Activated B cell treated with CpG ODN at 0.5 μM for 24 hours (primary cell): Measurements from ENCODE around the gene ATP12A. TPM values are rescaled to one million over a fixed set of nuclear protein-coding genes. Genes with fewer than 3 reads are reported as not detected.

Experiments used
- ATAC-seq: fragments of 200-7000 bp; cut with Tn5 transposase; one replicate; pipeline ENCODE4 v1.10.0; 2021; ENCODE audit warnings: low read depth, mild to moderate bottlenecking, moderate library complexity
- CTCF ChIA-PET: fragments of 350-600 bp; sonication (Branson Sonifier 250); formaldehyde crosslinking; loops from one replicate; lab custom pipeline; 2021; ENCODE audit warnings: antibody characterized with exemption; lab: Charles Lee
- POLR2A ChIA-PET: fragments of 350-600 bp; sonication (Branson Sonifier 250); formaldehyde crosslinking; loops from one replicate; lab custom pipeline; 2021; ENCODE audit warnings: antibody characterized with exemption; lab: Charles Lee
- DNase-seq: peaks from one replicate; pipeline ENCODE4 v3.0.0; 2022
- H3K27ac Mint-ChIP-seq: one replicate; pipeline ENCODE4 v1.8.0; 2020; ENCODE audit warnings: mixed read lengths
- H3K27me3 Mint-ChIP-seq: one replicate; pipeline ENCODE4 v1.8.0; 2021; ENCODE audit warnings: mixed read lengths
- H3K36me3 Mint-ChIP-seq: one replicate; pipeline ENCODE4 v1.8.0; 2021; ENCODE audit warnings: low read depth, mixed read lengths
- H3K4me1 Mint-ChIP-seq: one replicate; pipeline ENCODE4 v1.8.0; 2021; ENCODE audit warnings: mixed read lengths
- H3K4me3 Mint-ChIP-seq: one replicate; pipeline ENCODE4 v1.8.0; 2020; ENCODE audit warnings: mild to moderate bottlenecking, mixed read lengths
- H3K9me3 Mint-ChIP-seq: one replicate; pipeline ENCODE4 v1.8.0; 2020; ENCODE audit warnings: mixed read lengths
- intact Hi-C: fragments of 100-400 bp; cut with micrococcal nuclease; formaldehyde crosslinking; loops from one replicate; pipeline ENCODE4 v1.15.1; 2024
- total RNA-seq: library from RNA; stranded (reverse); gene quantifications from 2 replicates; pipeline ENCODE4 v1.2.3, GENCODE V29; 2022
- TF ChIP-seq, protein P1 (sequence below): fragments of 200-600 bp; IDR thresholded peaks from one replicate; pipeline ENCODE4 v1.8.0; 2022; ENCODE audit warnings: antibody characterized with exemption, mild to moderate bottlenecking

Gene ATP12A
- total RNA-seq, 1 donor from 2014 or later, result not detected

DNA sequence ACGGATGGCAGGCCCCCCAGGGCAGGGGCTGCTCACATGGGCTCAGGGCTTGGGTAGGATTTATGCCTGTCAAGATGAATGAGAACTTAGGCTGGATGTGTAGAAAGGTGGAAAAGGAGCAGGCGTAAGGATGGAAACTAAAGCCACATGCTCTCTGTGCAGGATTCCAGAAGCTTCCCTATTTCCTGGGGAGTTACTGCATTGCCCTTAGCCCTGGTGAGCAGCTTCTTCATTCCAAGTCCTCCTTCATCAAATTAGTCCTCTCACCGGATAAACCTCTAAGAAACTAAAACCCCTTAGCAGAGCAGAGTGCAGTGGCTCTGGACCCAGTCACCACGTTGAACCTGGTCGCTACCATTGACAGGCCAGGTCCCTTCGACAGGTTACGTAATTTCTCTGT is 7.4 kb downstream of the ATP12A start:
- Mint-ChIP-seq H3K27ac (no peak overlapping the region), H3K9me3 (no peaks in the 10 kb centered on the region), H3K36me3 (no peaks in the 10 kb centered on the region), H3K4me1 (peaks cover 13% of the 10 kb centered on the region), H3K27me3 (peaks cover 29% of the 10 kb centered on the region), H3K4me3 (no peak overlapping the region)
- TF ChIP-seq, protein P1, sequence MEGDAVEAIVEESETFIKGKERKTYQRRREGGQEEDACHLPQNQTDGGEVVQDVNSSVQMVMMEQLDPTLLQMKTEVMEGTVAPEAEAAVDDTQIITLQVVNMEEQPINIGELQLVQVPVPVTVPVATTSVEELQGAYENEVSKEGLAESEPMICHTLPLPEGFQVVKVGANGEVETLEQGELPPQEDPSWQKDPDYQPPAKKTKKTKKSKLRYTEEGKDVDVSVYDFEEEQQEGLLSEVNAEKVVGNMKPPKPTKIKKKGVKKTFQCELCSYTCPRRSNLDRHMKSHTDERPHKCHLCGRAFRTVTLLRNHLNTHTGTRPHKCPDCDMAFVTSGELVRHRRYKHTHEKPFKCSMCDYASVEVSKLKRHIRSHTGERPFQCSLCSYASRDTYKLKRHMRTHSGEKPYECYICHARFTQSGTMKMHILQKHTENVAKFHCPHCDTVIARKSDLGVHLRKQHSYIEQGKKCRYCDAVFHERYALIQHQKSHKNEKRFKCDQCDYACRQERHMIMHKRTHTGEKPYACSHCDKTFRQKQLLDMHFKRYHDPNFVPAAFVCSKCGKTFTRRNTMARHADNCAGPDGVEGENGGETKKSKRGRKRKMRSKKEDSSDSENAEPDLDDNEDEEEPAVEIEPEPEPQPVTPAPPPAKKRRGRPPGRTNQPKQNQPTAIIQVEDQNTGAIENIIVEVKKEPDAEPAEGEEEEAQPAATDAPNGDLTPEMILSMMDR, result no peak
- intact Hi-C loops, result no loop called here
- DNase-seq, result no peak
- ChIA-PET CTCF (no interaction called here), POLR2A (no interaction called here)
- no peak for ATAC-seq

DNA sequence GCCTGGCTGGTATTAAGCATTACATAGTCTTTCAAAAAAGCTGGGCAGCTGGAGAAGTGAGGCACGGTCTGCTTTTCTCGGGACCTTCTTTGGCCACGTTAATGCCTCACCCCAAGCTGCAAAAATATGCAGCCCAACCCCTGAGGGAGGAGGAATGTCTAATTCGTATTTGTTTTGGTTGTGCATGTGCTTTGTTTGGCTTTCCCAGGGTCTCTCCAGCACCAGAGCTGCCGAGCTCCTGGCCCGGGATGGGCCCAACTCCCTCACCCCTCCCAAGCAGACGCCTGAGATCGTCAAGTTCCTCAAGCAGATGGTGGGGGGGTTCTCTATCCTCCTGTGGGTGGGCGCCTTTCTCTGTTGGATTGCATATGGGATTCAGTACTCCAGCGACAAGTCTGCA is 7.9 kb downstream of the ATP12A start:
- POLR2A ChIA-PET, result no interaction called here
- no peak overlapping the region for H3K4me3 Mint-ChIP-seq
- peaks cover 32% of the 10 kb centered on the region for H3K27me3 Mint-ChIP-seq
- intact Hi-C loops, result no loop called here
- no peak for ATAC-seq
- CTCF ChIA-PET, result no interaction called here
- peaks cover 13% of the 10 kb centered on the region for H3K4me1 Mint-ChIP-seq
- DNase-seq, result no peak
- TF ChIP-seq, protein P1, result no peak
- H3K36me3 Mint-ChIP-seq, result no peaks in the 10 kb centered on the region
- H3K9me3 Mint-ChIP-seq, result no peaks in the 10 kb centered on the region
- H3K27ac Mint-ChIP-seq, result no peak overlapping the region

DNA sequence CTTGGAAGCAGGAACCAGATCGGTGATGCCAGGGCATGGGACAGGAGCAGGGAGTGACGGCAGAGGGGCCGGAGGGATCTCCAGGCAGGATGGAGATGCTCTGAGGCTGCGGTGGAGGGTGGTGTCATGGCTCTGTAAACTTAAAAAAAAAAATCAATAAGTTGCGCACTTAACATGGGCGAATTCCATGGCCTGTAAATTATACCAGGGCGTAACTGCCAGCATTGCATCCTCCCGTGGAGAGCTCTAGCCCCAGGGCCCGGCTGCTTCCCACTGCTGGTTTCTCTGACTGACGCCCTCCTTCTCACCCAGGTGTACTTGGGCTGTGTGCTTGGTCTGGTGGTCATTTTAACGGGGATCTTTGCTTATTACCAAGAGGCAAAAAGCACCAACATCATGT is 8.7 kb downstream of the ATP12A start:
- Mint-ChIP-seq H3K4me3 (no peak overlapping the region), H3K36me3 (no peaks in the 10 kb centered on the region), H3K9me3 (no peaks in the 10 kb centered on the region), H3K4me1 (peaks cover 9% of the 10 kb centered on the region), H3K27me3 (peaks cover 39% of the 10 kb centered on the region), H3K27ac (no peak overlapping the region)
- DNase-seq, result no peak
- CTCF ChIA-PET, result no interaction called here
- no peak for ATAC-seq
- TF ChIP-seq, protein P1, result no peak
- intact Hi-C loops, result no loop called here
- POLR2A ChIA-PET, result no interaction called here

DNA sequence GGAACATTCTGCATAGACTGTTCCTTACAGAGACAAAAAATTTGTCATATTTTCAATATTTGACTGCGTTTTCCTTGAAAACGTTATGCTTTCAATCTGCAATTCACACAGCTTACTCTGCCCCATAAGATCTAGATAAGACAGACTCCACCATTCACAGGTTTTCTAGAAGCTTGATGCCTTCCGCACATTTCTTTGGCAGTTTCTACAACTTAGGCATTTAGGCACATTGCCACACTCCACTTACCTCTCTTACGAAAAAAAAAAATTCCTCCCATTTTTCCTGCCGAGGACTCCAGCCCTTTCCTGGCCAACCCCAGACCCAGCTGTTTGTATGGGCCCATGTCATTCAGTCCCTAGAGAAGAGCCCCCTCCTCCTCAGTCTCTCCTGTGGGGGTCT is 11.2 kb downstream of the ATP12A start:
- Mint-ChIP-seq H3K36me3 (no peaks in the 10 kb centered on the region), H3K4me1 (peaks cover 5% of the 10 kb centered on the region), H3K27ac (no peak overlapping the region), H3K9me3 (no peaks in the 10 kb centered on the region), H3K27me3 (peaks cover 45% of the 10 kb centered on the region), H3K4me3 (no peak overlapping the region)
- ChIA-PET CTCF (no interaction called here), POLR2A (no interaction called here)
- TF ChIP-seq, protein P1, result no peak
- DNase-seq (no peak), ATAC-seq (no peak)
- intact Hi-C loops, result no loop called here

DNA sequence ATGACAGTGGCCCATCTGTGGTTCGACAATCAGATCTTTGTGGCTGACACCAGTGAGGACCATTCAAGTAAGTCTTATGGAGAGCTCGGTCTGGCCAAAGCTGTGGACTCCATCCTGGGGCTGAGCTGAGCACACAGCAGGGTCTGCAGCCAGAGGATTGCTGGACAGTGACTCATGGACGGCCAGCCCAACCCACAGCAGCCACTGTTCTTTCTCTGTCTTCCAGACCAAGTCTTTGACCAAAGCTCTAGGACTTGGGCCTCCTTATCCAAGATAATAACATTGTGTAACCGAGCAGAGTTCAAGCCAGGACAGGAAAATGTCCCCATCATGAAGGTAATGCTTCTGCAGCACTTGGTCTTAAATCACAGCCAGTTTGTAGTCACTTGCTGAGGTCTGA is 12.4 kb downstream of the ATP12A start:
- peaks cover 36% of the 10 kb centered on the region for H3K27me3 Mint-ChIP-seq

More for the DNA sequence above, 12.4 kb downstream of the ATP12A start:
- POLR2A ChIA-PET, result no interaction called here
- no peak overlapping the region for H3K27ac Mint-ChIP-seq
- ATAC-seq, result no peak
- no peak overlapping the region for H3K4me3 Mint-ChIP-seq
- TF ChIP-seq, protein P1, result no peak
- no peaks in the 10 kb centered on the region for H3K9me3 Mint-ChIP-seq
- DNase-seq, result no peak
- CTCF ChIA-PET, result interaction anchor here (0.8 to 2.7 kb wide), 4 partner anchors 19 to 303 kb away, joined by 3 to 6 read pairs (median 4); no protein-coding TSS in a partner anchor
- peaks cover 5% of the 10 kb centered on the region for H3K4me1 Mint-ChIP-seq
- no peaks in the 10 kb centered on the region for H3K36me3 Mint-ChIP-seq
- intact Hi-C loops, result no loop called here
